Lower leg skin (tissue), 4 donors: ENCODE results near the gene CLEC4M. TPM values are rescaled to one million over a fixed set of nuclear protein-coding genes. Genes with fewer than 3 reads are reported as not detected.

Source experiments
- DNase-seq, 2 donors: peaks; one replicate each; pipeline ENCODE4 v3.0.0-alpha.2; 2019; ENCODE audit warnings: low spot score in 2 of 2
- H3K4me3 ChIP-seq: fragments of 200-600 bp; sonication (generic); 2 replicates; pipeline ENCODE4 v1.5.1; 2017; ENCODE audit warnings: mild to moderate bottlenecking, low read depth; ENCODE audit not compliant: poor library complexity, severe bottlenecking
- POLR2A ChIP-seq, 2 donors: fragments of 450-650 bp; IDR thresholded peaks; one replicate each; pipeline ENCODE4 v1.6.1; 2016 to 2017; ENCODE audit warnings: antibody characterized with exemption in 2 of 2, mild to moderate bottlenecking in 1 of 2, moderate library complexity in 1 of 2
- WGBS, 2 donors: methylation state at CpG; one replicate each; pipeline ENCODE4 v1.1.5; 2018; 5-methylcytosine and 5-hydroxymethylcytosine counted together
- intact Hi-C: fragments of 100-400 bp; cut with DNase I; formaldehyde crosslinking; loops from one replicate; pipeline ENCODE4 v1.15.0; 2023; ENCODE audit warnings: low total_unique reads
- total RNA-seq, 4 donors: library from RNA; depleted of rRNA; stranded (reverse); fragments of >200 nt; gene quantifications; one replicate each; pipeline ENCODE4 v1.1.0, GENCODE V29; 2016
- TF ChIP-seq, protein P1 (sequence below), 3 donors: fragments of 450-650 bp; IDR thresholded peaks; one replicate each; pipeline ENCODE4 v1.5.1; 2016; ENCODE audit warnings: antibody characterized with exemption in 3 of 3, mild to moderate bottlenecking in 3 of 3, moderate library complexity in 2 of 3

Gene CLEC4M, protein sequence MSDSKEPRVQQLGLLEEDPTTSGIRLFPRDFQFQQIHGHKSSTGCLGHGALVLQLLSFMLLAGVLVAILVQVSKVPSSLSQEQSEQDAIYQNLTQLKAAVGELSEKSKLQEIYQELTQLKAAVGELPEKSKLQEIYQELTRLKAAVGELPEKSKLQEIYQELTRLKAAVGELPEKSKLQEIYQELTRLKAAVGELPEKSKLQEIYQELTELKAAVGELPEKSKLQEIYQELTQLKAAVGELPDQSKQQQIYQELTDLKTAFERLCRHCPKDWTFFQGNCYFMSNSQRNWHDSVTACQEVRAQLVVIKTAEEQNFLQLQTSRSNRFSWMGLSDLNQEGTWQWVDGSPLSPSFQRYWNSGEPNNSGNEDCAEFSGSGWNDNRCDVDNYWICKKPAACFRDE
- not detected for total RNA-seq

DNA sequence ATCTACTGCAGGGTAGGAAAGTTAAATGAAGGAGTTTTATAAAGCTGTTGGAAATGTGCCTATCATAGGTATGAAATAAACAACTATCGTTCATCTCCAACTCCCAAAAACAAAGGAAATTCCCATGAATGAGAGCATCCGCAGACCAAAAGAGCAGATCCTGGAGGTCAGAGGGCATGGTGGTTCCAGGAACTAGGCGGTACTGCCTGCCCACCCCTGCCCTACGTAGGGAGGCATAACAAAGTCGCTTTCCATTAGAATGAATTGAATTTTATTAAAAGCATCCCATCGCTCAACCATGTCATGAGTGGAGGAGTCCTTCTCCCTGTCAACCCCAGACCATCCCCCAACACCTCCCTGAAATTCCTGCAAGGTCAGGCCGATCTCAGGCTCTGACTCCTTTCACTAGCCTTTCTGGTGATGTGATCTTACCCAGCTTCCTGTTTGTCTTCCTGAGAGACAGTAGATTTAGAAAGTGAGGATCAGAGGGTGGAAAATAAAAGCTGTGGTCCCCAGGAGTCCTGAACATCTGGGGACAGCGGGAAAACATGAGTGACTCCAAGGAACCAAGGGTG, at the start of gene CLEC4M:
TSS of gene CLEC4M (plus strand) at position 525 of the 575 bp plus-strand sequence. CDS start at position 549, 24 bp downstream.
- WGBS, 2 donors = 75 to 84% methylated on average over 8 of the region's 8 CpGs
- no peak within 1 kb of the TSS for H3K4me3 ChIP-seq
- TF ChIP-seq POLR2A (IDR thresholded peaks at IDR 0.05) = no peak
- TF ChIP-seq, protein P1, sequence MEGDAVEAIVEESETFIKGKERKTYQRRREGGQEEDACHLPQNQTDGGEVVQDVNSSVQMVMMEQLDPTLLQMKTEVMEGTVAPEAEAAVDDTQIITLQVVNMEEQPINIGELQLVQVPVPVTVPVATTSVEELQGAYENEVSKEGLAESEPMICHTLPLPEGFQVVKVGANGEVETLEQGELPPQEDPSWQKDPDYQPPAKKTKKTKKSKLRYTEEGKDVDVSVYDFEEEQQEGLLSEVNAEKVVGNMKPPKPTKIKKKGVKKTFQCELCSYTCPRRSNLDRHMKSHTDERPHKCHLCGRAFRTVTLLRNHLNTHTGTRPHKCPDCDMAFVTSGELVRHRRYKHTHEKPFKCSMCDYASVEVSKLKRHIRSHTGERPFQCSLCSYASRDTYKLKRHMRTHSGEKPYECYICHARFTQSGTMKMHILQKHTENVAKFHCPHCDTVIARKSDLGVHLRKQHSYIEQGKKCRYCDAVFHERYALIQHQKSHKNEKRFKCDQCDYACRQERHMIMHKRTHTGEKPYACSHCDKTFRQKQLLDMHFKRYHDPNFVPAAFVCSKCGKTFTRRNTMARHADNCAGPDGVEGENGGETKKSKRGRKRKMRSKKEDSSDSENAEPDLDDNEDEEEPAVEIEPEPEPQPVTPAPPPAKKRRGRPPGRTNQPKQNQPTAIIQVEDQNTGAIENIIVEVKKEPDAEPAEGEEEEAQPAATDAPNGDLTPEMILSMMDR (IDR thresholded peaks at IDR 0.05) = no peak
- intact Hi-C loops = no loop called here
- no peak for DNase-seq

DNA sequence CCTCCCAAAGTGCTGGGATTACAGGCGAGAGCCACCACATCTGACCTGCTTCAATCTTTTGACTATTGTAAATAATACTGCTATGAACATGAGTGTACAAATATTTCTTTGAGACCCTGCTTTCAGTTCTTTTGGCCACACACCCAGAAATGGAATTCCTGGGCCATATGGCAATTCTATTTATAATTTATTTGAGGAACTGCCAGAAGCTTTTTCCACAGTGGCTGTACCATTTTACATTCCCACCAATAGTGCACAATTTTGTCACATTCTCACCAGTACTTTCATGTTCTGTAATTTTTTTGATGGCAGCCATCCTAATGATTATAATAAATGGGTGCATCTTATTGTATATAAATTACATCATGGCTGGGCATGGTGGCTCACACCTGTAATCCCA, 47.4 kb upstream of the CLEC4M start:
- no peak overlapping the region for H3K4me3 ChIP-seq
- WGBS, 2 donors = 79 to 91% methylated on average over 1 of the region's 1 CpG
- intact Hi-C loops = no loop called here
- no peak for TF ChIP-seq POLR2A (IDR thresholded peaks at IDR 0.05)
- TF ChIP-seq, protein P1 (IDR thresholded peaks at IDR 0.05) = no peak
- DNase-seq = no peak

DNA sequence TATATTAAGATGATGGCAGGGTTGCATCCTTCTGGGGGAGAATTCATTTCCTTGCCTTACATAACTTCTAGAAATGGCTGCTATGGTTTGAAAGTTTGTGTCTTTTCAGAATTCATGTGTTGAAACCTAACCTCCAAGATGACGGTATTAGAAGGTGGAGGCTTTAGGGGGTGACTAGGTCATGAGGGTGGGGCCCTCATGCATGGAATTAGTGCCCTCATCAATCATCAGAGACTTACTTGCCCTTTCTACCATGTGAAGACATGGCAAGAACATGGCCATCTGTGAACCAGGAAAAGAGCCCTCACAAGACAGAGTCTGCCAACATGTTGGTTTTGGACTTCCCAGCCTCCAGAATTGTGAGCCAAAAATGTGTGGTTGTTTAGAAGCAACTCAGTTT, 46.3 kb upstream of the CLEC4M start:
- intact Hi-C loops = no loop called here
- WGBS, 2 donors = 85 to 95% methylated on average over 1 of the region's 1 CpG
- H3K4me3 ChIP-seq = no peak overlapping the region
- TF ChIP-seq, protein P1 (IDR thresholded peaks at IDR 0.05) = no peak
- TF ChIP-seq POLR2A (IDR thresholded peaks at IDR 0.05) = no peak
- no peak for DNase-seq

DNA sequence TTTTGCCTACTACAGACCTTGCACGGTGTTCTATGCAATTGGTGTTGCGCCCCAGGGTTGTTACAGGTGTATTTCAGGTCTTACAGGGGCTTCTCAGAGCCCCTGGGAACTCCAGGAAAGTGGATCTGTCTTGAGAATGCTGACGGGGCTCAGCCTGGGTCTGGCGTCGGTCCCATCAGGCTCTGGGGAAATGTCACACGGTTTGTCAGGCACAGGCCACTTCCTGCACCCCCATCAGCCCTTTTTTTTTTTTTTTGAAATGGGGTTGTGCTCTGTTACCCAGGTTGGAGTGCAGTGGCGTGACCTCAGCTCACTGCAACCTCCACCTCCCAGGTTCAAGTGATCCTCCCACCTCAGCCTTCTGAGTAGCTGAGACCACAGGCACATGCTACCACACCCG, 44.4 kb upstream of the CLEC4M start:
- H3K4me3 ChIP-seq = no peak overlapping the region
- TF ChIP-seq POLR2A (IDR thresholded peaks at IDR 0.05) = no peak
- TF ChIP-seq, protein P1 (IDR thresholded peaks at IDR 0.05) = no peak
- 46 to 58% methylated on average over 8 of the region's 8 CpGs for WGBS, 2 donors
- DNase-seq = no peak
- intact Hi-C loops = no loop called here

GRCh38 chr19:7720351-7720750, 42.7 kb upstream of the CLEC4M start:
- no peak for DNase-seq
- WGBS, 2 donors = 56 to 74% methylated on average over 3 to 6 of the region's 6 CpGs
- TF ChIP-seq, protein P1 (IDR thresholded peaks at IDR 0.05) = no peak
- TF ChIP-seq POLR2A (IDR thresholded peaks at IDR 0.05) = no peak
- intact Hi-C loops = no loop called here
- no peak overlapping the region for H3K4me3 ChIP-seq
